ENCODE results near the gene KRT2.

DNA sequence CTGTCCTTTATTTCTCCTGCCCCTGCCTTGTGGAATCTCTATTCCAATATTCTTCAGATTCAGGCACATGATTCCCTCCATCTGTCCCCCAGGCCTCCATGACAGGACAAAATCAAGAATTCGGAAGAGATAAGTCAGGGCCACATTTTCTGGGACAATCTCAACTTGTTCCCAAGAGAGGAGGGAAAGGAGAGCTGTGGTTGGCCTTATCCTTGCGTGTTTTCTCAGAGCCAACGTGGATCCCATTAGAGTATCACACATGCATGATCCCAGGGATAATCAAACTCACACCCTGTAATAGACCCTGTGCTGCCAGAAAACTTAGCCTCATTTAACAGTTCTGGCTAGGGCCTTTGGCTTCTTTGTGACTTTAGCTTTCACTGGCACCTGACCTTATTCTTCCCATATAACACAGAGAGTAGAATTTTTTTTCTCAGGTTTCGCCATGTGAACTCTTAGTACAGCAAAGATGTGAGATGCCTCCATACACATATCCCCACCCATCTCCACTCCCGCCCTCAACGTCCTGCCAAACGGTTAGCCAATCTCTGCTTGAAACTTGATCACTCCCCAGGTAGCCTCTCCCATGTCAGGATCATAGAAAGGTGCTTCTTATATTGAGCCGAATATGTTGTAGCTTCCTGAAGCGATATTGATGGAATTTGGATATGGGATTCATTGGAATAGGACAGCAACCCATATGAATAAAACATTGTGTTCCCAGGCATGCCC lies 34.9 kb upstream of the KRT2 start:
- TF ChIP-seq, protein P1, sequence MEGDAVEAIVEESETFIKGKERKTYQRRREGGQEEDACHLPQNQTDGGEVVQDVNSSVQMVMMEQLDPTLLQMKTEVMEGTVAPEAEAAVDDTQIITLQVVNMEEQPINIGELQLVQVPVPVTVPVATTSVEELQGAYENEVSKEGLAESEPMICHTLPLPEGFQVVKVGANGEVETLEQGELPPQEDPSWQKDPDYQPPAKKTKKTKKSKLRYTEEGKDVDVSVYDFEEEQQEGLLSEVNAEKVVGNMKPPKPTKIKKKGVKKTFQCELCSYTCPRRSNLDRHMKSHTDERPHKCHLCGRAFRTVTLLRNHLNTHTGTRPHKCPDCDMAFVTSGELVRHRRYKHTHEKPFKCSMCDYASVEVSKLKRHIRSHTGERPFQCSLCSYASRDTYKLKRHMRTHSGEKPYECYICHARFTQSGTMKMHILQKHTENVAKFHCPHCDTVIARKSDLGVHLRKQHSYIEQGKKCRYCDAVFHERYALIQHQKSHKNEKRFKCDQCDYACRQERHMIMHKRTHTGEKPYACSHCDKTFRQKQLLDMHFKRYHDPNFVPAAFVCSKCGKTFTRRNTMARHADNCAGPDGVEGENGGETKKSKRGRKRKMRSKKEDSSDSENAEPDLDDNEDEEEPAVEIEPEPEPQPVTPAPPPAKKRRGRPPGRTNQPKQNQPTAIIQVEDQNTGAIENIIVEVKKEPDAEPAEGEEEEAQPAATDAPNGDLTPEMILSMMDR (conservative IDR thresholded peaks at IDR 0.05; ENCODE audit: low read depth, low read length): no peak
- TF ChIP-seq CEBPB (IDR thresholded peaks at IDR 0.05; ENCODE audit: low read depth, low read length) (no peak), POLR2A (IDR thresholded peaks at IDR 0.05; ENCODE audit: low read depth, low read length) (no peak), BHLHE40 (IDR thresholded peaks at IDR 0.05; ENCODE audit: low read depth, low read length) (no peak), SMC3 (IDR thresholded peaks at IDR 0.05; ENCODE audit: low read depth, low read length) (no peak), MXI1 (IDR thresholded peaks at IDR 0.05; ENCODE audit: borderline replicate concordance, low read depth, low read length) (no peak), RCOR1 (IDR thresholded peaks at IDR 0.05; ENCODE audit: insufficient replicate concordance, low read length) (no peak), MAFK (IDR thresholded peaks at IDR 0.05; ENCODE audit: low read depth, low read length) (no peak), RAD21 (IDR thresholded peaks at IDR 0.05; ENCODE audit: low read length) (no peak), CHD1 (IDR thresholded peaks at IDR 0.05; ENCODE audit: low read depth, low read length) (no peak)
- TF ChIP-seq, protein P2, sequence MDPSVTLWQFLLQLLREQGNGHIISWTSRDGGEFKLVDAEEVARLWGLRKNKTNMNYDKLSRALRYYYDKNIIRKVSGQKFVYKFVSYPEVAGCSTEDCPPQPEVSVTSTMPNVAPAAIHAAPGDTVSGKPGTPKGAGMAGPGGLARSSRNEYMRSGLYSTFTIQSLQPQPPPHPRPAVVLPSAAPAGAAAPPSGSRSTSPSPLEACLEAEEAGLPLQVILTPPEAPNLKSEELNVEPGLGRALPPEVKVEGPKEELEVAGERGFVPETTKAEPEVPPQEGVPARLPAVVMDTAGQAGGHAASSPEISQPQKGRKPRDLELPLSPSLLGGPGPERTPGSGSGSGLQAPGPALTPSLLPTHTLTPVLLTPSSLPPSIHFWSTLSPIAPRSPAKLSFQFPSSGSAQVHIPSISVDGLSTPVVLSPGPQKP (IDR thresholded peaks at IDR 0.05; ENCODE audit: borderline replicate concordance, low read depth, low read length): no peak

All from IMR-90 (cell line).